ENCODE data around the gene SGTA.

Gene SGTA

GRCh38 chr19:2711172-2711874 lies 71.8 kb downstream of the SGTA start:
- no peak for TF ChIP-seq CTCF (IDR thresholded peaks at IDR 0.05; ENCODE audit: control insufficient read depth, insufficient read depth, low read depth, low read length, missing control alignments)
- no peak overlapping the region for H3K4me3 ChIP-seq (ENCODE audit: control insufficient read depth, low read depth, low read length)
- no peak for DNase-seq (ENCODE audit: low read depth)

DNA sequence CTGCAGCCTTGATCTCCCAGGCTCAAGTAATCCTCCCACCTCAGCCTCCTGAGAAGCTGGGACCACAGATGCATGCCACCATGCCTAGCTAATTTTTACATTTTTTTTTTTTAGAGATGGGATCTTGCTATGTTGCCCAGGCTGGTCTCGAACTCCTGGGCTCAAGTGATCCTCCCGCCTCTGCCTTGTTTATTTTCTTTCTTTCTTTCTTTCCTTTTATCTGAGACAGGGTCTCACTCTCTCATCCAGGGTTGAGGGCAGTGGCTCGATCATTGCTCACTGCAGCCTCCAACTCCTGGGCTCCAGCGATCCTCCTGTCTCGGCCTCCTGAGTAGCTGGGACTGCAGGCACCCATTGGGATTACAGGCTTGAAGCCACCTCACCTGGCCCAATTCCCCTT lies 76.8 kb downstream of the SGTA start:
- no peak overlapping the region for H3K4me3 ChIP-seq (ENCODE audit: control insufficient read depth, low read depth, low read length)
- no peak for TF ChIP-seq CTCF (IDR thresholded peaks at IDR 0.05; ENCODE audit: control insufficient read depth, insufficient read depth, low read depth, low read length, missing control alignments)
- no peak for DNase-seq (ENCODE audit: low read depth)

Measured in AG09309 (cell line).